Activated CD8-positive, alpha-beta memory T cell treated with anti-CD3 and anti-CD28 coated beads, Interleukin-2, amount 50 U/mL, for 48 hours (primary cell): ENCODE results near the gene ZNF652.

Source experiments
- DNase-seq: peaks from one replicate; pipeline ENCODE4 v3.0.0-alpha.2; 2020

Gene ZNF652

GRCh38 chr17:49258394-49258793 is 103.7 kb downstream of the ZNF652 start:
- no peak for DNase-seq

DNA sequence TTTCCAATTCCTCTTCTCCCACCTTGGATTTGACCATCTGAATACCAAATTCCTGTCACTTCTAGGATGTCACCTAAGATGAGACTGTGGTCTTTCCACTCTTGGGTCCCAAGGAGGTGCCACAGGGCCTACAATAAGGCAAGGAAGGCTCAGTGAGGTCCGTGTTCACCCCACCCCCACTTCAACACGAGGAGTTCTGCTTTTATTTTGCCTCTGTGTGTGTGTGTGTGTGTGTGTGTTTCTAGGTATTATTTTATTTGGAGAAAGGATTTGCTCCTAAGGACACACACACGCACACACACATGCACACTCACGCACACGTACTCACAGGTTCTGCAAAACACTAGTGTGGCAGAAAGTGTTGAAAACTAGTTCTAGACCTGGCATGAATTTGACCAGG is 106.9 kb downstream of the ZNF652 start:
- DNase-seq = no peak

DNA sequence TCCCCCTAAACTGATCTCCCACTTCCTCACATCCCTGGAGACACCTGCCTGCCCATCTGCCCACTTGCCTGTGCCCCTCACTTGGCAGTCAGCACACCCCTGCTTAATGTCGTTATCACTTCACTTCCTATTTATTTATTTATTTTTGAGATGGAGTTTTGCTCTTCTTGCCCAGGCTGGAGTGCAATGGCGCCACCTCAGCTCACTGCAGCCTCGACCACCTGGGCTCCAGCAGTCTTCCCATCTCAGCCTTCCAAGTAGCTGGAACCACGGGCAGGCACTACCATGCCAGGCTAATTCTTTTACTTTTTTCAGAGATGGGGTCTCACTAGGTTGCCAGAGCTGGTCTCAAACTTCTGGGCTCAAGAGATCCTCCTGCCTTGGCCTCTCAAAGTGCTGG is 108.0 kb downstream of the ZNF652 start:
- DNase-seq = no peak

GRCh38 chr17:49252148-49252695 is 109.8 kb downstream of the ZNF652 start:
- no peak for DNase-seq

DNA sequence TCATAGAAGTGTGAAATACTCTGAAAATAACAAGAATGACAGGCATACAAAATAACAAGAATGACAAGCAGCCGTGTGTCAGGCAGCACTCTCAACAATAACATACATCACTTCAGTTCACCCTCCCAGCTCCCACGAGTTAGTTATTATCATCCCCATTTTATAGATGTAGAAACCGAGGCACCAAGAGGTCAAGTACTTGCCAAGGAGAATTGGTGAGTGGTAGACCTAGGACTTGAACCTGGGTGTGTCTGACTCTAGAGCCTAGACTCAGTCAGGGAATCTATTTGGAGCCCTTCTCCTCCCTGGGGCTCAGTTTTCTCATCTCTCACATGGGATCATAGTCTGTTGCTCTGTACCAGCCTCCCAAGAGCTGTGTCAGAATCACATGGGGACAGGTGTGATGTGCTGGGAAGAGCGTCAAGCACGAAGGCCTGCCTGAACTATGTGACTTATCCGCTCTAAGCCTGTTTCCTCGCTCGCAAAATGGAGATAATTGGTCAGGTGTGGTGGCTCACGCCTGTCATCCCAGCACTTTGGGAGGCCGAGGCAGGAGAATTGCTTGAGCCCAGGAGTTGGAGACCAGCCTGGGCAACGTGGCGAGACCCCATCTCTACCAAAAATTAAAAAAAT is 112.0 kb downstream of the ZNF652 start:
- DNase-seq = no peak

- DNase-seq = no peak
These were observed 112.7 kb downstream of the ZNF652 start for GRCh38 chr17:49249292-49249794.

DNA sequence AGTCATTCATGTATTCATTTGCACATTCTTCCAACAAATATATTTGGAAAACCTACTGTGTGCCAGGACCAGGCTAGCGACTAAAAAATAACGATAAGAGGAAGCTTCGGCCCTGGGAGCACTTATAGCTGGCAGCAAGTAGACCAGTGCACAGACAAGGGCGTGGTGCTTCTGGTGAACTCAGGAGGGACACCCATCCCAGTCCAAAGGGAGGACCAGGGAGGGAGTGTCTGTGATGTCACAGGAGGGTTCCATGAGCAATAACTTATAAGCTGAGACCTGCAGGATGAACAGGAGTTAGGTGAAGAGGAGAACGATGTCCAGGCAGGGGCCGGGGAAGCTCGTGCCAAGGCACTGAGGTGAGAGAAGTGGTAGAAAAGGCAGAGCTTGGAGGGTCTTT is 114.1 kb downstream of the ZNF652 start:
- DNase-seq = no peak

- DNase-seq = no peak
These were observed 117.2 kb downstream of the ZNF652 start for GRCh38 chr17:49244839-49245238.
